Stimulated activated CD8-positive, alpha-beta memory T cell treated with anti-CD3 and anti-CD28 coated beads, Interleukin-4, amount 100 ng/mL, for 1 hour (primary cell): ENCODE data around the gene CDK18.

Experiments
- DNase-seq, 2 donors: peaks; one replicate each; pipeline ENCODE4 v3.0.0-alpha.2; 2020; ENCODE audit warnings: low read depth in 2 of 2, low spot score in 1 of 2

The CDK18 gene

DNA sequence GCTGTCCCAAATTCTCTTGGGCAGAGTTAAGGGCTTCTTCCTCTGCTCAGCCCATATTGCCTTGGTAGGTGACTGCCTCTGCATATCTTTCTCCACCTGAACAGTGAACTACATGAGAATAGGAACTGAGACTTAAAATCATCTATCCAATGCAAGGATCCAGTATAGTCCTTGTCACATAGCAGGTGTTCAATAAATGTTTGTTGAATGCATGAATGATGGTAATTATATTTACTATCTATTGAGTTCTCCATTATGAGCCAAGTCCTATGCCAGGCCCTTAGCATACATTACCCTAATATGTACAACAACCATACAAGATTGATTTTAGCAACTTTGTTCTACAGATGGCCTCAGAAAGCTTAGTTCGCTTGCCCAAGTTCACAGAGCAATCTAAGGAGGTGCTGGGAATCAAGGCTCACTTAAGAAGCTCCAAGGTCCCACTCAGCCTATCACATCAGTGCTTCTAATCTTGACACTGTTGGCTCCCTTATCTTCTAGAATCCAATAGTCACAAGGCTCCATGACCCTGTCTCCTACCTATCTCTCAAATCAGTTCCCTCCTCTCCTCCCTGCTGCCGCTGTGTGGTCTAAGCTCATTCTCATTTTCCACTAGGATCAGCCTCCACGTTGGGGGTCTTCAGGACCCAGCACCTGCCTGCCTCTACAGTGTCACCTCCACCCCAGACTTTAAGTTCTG is 2.2 kb upstream of the CDK18 start:
- DNase-seq, result no peak

DNA sequence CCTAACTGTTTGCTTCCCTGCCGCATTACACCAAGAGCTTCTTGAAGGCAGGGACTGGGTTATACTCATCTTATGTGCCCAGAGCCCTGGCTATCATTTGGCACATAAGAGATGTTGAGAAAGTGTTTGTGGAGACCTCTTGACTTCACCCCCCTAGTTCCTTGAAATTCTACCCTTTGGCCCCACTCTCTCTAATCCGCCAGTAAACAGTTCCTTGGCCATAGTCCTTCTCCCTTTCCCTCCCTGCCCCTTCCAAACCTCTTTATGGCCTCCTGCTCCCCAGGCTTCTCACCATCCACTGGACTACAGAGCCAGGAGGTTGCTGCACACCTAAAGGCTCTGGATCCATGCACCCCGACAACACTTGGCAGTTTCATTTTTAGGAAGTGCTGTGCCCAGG is 1.5 kb upstream of the CDK18 start:
- DNase-seq, result no peak

DNA sequence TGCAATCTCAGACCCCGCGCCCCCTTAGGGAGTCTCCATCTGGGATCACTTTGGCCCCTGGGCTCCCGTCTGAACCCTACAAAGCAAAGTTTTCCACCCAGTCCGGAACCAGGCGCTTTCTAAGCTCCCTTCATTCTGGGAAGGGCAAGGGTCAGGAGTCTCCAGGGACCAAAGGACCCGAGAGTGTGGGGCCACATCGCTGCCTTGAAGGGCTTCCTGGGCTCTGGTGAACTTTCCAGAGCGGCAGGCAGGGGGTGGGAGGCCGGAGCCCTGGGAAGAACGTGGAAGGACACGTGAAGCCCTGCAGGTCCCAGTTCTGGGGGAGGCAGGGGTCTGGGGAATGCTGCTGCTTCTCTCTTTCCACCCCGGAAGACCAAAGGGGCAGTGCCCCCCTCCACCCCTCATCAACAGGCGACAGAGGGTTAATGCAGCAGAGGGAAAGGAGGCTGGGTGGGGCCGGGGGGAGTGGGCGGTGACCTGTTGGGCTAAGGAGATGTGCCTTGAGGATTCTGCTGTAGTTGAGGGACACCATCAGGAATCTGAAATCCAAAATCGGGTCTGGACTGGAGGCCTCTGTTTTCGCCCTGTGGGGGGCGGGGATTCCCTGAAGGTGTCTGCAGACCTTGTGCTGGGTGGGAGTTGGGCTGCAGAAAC is 734 bp downstream of the CDK18 start:
- DNase-seq, result no peak

DNA sequence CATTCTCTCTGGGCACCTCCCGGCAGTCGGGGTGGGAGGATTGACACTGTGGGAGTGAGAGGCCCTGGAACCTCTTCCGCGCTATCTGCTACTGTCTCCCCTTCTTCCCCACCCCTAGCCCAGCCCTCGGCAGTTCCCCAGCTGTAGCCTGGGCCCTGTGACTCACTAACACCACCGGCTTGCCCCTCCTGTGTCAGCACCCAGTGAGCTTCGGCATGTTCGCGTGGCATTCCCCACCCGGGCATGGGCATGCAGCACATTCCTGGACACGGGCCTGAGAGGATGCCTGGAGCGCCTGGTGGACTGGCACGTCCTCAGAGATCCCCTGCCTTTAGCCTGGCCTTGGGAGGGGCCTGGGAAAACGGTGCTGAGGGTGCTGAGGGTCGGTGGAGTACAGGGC is 1.3 kb downstream of the CDK18 start:
- no peak for DNase-seq

DNA sequence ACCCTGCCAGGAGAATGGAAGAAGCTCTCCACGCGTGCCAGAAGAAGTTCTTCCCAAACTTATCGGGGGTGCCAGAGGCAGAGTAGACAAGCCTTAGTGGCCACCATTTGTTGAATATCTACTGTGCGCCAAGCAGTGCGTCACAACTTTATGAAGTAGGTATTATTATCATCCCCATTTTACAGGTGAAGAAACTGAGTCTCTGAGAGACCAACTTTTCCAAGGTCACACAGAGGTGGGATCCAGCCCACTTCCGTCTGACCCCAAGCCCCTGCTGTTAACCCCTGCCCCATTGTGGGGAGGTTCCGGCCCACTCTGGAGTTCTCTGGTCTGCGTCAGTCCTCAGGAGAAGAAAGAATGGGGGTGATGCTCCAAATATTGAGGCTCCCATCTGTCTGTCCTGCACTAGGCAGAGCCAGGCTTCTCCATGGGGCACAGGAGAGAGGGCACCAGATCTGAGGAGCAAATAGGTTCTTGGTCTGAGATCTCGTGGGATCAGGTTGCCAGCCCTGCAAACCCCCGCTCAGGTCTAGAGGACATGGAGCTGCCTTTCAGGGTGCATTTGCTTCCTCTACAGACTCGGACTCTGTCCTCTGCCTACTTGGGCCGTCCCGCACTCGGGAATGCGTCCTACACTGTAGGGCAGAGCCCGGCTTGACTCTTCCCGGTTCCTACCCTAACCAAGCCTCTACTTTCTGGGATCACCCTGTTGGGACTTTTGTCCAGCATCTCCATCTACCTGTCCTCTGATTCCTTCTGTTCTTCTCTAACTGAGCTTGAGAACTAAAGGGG is 2.1 kb downstream of the CDK18 start:
- DNase-seq, result no peak

DNA sequence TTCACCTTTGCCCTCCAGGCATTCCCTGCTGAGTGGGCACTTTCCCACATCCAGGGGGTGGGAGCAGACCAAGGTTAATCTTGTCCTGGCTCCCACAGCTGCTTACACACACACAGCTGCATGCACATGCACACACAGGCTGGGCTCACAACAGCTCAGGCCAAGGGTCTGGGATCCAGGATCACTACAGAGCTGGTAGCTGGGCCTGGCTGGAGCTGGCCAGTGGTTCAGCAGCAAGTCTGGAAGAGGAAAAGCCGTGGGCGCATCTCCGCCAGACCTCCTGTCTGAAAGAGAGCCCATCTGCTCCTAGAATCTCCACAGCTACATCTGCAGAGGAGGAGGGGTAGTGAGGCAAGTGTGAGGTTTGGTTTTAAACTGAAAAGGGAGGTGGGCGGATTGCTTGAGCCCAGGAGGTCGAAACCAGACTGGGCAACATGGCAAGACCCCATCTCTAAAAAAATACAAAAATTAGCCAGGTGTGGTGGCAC is 3.8 kb downstream of the CDK18 start:
- DNase-seq, result no peak

DNA sequence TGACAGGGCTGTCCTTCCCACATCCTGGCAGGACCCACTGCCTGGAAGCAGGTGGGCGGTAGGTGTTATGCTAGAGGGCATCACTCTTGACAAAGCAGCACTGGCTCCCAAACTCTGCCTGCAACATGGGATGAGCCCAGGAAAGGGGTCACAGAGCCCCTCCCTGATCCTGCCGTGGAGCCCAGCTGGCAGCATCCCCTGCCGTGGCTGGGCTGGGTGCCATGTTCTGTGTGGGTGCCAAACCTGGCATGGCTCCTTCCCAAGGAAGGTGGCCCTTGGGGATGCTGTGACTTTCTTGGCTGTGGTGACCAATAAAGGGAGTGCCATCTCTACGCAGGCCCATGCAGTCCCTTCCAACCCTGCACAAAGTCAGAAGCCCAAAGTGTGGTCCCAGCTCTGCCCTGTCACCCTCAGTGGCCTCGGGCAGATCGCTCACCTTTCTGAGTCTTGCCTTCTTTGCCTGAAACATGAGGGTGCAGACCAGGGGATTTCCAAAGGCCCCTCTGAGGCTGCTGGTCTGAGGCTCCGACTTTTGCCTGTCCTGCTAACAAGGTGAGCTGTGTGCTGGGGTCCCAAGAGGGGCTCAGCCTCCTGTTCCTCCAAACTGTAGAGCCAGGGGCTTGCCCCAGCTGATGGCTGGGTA is 6.0 kb downstream of the CDK18 start:
- DNase-seq, result no peak

DNA sequence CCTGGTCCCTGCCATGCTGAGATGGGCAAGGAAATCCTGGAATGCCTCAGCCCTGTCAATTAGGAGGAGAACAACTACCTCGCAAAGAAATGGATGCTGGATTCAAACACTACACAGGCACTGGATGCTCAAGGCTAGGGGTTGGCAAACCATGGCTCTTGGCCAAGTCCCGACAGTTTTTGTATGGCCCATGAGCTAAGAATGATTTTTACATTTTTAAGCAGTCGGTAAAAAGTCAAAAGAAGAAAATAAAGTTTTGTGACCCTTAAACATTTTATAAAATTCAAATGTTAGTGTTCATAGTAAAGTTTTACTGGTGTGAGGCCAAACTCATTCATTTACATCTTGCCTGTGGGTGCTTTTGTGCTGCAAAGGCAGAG is 6.5 kb downstream of the CDK18 start:
- DNase-seq, result no peak

DNA sequence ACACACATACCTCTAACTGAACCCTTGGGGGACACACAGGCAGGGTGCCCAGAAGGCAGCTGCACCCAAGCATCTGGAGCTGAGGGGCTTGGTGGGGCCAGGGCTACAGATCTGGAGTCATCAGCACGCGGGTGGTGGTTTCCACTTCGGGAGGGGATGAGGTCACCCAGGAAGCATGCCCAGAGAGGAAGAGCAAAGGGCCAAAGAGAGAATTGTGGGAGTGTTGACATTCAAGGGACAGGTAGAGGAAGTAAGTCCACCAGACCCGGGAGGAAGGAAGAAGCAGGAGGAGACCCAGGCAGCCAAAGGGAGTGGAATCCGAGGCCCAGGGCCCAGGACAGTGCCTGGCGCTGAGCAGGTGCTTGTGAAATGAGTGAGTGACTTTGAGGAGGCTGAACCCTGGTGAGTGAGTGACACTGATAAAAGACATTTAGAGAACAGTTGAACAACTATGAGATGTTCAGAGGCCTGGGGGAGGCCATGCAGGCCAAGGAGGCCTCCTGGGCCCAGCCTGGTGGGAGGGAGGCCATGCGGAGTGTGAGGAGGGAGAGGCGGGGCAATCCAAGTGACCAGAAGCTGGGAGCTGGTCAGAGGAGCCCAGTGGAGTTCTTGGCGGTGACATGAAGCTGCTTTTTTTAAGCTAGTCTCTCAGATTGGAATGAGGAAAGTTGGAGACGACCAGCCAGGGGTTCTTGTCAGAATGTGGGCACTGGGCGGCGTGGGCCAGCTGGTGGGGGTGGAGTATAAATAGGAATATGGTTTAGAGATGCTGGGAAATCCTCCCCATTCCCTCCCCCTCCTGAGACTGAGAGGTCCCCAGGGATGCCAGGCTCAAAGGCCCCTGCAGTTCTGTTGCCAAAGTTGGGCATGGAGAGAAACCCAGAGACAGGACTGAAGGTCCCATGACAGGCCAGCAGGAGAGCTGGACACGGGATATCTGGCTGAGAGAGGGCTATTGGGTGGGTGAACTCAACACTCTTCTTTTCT is 7.9 kb downstream of the CDK18 start:
- DNase-seq, result no peak

DNA sequence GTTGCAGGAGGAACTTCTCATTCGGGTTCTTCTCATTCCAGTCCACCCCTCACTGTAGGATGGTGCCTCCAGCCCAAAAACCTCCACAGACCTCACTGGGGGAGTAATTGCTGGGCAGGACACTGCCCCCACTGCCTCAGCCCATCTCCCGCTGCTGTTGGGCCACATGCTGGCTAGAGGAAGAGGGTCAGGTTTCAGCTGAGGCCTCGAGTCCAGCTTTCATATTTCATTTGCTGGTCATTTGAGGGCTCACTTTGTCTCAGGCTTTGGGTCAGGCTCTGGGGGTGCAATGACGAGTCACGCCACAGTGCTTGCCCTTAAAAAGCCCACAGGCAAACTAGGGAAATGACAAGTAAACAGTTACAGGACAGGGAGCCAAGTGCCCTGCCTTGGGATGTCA is 9.3 kb downstream of the CDK18 start:
- DNase-seq, result no peak

DNA sequence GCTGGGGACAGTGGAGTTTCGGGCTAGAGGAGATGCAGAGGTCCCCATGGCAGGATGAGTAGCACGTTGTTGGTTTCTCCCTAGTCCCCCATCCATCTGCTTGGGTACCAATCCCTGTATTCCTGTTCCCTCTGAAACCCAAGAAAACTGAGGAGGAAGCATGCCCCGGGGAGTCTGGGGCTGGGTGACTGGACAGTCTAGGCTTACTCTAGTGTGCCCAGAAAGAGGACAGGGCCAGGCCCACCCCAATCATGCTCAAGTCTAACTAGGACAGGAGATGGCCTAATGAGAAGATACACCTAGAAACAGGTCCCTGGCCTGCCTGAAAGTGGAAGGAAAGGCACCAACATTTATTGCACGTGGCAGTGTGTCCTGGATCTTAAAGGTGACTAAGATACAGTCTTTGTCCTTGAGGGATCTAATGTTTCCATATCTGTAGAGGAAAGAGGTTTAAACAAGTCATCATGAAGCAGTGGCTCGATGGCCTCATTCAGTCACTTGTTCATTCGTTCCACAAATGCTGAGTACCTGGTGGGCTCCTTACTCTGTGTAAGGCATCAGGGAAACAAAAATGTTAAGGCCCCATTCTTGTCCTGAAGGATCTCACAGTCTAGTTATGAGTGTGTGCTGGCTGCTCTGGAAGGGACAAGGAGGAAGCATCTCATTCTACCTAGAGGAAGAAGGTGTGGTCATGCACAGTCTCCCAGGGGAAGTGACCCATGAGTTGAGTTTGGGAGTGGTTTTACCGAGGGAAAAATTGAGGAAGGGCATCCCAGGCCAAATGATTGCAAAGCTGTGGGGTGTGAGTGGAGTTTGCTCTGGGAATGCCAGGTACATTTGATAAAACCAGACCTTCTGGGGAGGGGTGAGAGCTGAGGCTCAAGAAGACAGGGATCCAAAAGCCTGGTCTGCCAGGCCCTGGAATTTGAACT is 10.0 kb downstream of the CDK18 start:
- no peak for DNase-seq

DNA sequence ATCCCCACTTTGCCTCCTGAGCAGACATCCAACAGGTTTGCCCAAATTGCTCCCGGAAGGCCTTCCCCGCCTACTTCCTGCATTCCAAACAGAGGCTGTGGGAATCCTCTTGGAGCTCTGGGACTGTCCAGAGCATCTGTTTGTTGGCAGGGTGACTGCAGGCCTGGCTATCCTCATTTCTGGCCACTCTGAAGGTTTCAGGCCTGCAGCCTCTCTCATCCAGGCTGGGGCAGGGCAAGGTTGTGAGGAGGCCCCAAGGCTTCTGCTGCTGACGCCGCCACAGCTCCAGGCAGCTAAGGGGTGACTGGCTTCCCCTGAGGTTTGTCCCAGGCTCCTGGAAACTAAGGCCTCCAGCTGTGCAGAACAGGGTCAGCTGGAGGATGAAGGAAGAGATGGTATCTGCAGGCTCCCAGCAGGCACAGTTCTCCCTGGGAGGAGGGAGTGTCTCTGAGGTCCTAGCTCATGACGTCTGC is 11.3 kb downstream of the CDK18 start:
- no peak for DNase-seq

DNA sequence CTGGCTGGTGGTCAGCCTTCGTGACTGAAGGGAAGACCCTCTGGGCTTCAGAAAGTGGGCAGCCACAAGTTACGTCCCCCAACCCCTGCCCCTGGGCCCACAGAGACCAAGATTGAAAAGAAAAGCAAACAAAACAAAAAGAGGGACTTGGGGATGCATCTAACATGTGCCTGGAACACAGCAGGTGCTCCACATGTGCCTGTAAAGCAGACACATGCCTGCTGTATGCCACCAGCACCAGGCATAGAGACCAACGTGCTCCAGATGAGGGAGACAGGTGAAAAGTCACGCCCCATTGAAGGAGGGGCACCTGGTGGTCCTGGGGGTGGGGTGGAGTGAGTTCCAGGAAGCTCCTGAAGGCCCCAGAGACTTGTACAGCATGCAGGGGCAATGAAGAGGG is 11.9 kb downstream of the CDK18 start:
- no peak for DNase-seq

DNA sequence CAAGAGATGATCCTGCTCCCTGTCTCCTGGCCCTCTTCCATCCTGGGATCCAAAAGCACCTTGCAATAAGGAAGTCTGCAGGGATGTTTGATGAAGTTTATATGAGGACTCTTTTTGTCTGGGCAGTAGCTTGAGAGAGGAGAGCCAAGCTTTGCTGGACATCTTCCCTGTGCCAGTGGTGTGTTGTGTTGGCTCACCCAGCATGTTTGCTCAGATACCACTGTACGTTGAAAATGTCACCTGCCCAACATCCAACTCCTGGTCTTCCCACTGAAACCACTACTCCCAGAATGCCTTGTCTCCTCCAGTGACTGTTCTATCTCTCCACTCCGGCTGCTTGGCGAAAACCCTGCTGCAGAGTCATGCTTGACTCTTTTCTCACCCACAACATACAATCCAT is 12.8 kb downstream of the CDK18 start:
- no peak for DNase-seq

DNA sequence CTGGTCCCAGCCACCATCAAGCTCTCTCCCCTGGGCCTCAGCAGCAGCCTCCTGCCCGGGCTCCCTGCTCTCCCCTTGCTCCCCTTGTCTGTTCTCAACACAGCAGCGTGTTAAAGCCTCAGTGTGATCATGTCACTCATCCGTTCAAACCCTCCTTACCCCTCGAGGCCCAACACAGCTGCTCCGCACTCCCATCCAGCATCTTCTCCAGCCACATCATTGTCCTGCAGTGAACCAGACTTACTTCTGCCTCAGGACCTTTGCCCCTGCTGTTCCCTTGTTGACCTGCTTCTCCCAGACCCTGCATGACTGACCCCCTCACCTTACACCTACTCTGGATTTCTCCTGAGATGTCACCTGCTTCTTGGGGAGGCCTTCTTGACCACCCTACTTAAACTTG is 13.3 kb downstream of the CDK18 start:
- no peak for DNase-seq

DNA sequence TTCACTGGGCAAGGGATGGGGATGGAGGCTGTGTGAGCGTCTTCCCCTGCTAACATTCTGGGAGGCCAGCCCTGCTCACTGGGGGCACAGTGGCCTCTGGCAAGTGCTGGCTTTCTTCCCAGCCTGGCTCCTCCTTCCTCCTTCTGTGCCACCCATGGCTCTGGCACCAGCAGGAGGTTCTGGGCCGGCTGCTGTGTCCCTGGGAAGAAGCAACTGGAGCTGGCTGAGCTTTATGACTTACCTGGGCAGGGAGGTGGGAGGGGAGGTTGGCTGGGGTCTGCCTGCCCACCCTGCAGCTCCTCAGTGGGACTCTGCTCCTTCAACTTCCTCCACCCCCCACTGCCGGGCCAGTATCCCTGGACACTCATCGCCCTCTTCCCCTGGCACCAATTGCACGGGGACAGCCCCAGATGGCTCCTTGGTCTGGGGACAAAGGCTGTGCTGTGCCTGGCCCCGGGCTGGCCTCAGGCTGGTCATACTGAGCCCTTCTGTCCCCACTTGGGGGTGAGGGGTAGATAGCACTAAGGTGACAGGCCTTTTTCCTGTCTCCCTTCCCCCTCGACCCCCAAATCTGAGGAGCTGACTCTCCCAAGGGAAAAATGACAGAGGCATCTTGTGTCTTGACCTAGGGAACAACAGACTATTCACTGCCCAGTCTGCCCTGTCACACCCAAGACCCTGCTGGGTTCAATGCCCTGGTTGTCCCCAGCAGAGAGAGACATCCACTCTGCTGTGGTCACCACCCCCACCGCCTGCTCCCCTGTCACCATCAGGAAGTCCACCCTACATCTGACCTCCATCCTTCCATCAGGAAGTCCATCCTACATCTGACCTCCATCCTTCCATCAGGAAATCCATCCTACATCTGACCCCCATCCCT is 14.4 kb downstream of the CDK18 start:
- DNase-seq, result no peak

DNA sequence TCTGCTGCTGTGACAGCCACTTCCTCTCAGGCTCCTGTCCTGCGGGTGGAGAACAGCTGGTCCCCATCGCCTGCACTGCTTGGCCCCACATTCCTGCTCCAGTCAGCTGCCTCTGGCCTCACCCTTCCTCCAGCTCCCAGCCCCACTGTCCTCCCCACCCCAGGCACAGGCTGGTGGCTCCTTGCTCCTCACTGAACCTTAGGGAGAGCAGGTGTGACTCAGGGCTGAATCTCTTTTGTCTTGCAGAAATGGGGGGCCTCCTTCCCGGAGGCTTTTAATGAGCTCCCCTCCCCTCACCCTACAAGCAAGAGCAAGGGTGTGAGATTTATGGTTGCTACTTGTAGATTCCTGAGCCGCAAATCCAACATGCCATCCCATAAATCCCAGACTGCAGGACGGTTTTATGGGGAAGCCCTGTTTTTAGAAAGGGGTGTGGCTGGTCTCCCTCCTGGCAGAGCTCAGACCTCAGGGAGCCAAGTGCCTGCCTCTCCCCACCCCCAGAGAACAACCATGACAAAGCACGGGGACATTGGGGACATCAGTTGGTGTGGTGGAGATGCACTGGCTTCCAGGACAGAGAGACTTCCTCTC is 15.2 kb downstream of the CDK18 start:
- no peak for DNase-seq

DNA sequence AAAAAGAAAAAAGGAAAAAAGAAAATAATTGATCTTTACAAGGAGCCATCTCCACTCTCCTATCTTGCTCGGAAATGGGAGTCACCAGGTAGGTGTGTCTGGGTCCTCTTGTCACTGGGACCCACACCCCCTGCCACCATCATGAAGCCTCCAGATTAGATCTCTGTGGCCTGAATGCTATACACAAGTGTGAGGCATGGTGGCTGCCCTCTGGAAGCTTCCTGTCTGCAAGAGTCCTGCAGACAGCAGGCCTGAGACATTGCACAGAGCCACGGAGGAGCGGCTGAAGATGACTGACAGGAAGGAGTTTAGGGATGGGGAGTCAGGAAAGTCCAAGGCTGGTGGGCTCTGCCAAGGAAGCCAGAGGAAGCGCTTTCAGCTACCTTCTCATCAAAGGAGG is 16.2 kb downstream of the CDK18 start:
- DNase-seq, result no peak
